WTC11 (cell line): ENCODE measurements around the gene RHOF.
"Not testable (repeated sequence)": the region's sequence is repeated elsewhere in the genome, so short reads cannot be mapped to it uniquely, and the experiment has no call there.

Source experiments
- ATF1 ChIP-seq: sonication (generic); formaldehyde crosslinking; IDR thresholded peaks from 2 replicates; pipeline ENCODE4 v1.8.1; 2023; ENCODE audit warnings: mild to moderate bottlenecking, moderate library complexity, missing genetic modification reagents
- CBFB ChIP-seq: sonication (generic); formaldehyde crosslinking; IDR thresholded peaks from 2 replicates; pipeline ENCODE4 v1.8.1; 2022; ENCODE audit warnings: mild to moderate bottlenecking, low read depth, missing genetic modification reagents
- CREB1 ChIP-seq: sonication (generic); formaldehyde crosslinking; IDR thresholded peaks from 2 replicates; pipeline ENCODE4 v1.8.0; 2023; ENCODE audit warnings: mild to moderate bottlenecking, missing genetic modification reagents
- CTCF ChIP-seq: fragments of 200-600 bp; IDR thresholded peaks from 2 replicates; pipeline ENCODE4 v1.8.0; 2022; ENCODE audit warnings: antibody characterized with exemption
- ZBTB21 ChIP-seq: sonication (generic); formaldehyde crosslinking; IDR thresholded peaks from 2 replicates; pipeline ENCODE4 v1.8.1; 2023; ENCODE audit warnings: mild to moderate bottlenecking, missing genetic modification reagents, borderline replicate concordance

DNA sequence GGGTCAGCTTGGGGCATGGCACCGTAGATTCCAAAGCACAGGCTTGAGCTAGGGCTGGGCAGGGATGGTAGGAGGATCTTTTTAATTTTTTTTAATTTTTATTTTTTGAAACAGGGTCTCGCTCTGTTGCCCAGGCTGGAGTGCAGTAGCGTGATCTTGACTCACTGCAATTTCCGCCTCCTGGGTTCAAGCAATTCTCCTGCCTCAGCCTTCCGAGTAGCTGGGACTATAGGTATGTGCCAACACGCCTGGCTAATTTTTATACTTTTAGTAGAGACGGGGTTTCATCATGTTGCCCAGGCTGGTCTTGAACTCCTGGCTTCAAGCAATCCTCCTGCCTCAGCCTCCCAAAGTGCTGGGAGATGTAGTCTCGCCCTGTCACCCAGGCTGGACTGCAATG is 2.7 kb downstream of the RHOF start:
- TF ChIP-seq CTCF; ATF1 (CRISPR knock-in tag); CREB1 (CRISPR knock-in tag); CBFB (CRISPR knock-in tag); ZBTB21 (CRISPR knock-in tag): not testable (repeated sequence)
